Subcutaneous adipose tissue (tissue), 4 donors: ENCODE results near the gene REEP3. TPM values are rescaled to one million over a fixed set of nuclear protein-coding genes. Genes with fewer than 3 reads are reported as not detected.

ENCODE experiments used
- total RNA-seq, 4 donors: library from RNA; depleted of rRNA; stranded (reverse); fragments of >200 nt; gene quantifications; one replicate each; pipeline ENCODE4 v1.1.0, GENCODE V29; 2016
- TF ChIP-seq, protein P1 (sequence below): fragments of 450-650 bp; IDR thresholded peaks from one replicate; pipeline ENCODE4 v1.5.1; 2016; ENCODE audit warnings: low read depth, mild to moderate bottlenecking, control low read depth, antibody characterized with exemption, moderate library complexity

Gene REEP3
- total RNA-seq, 4 donors from 2014 or later, result 55.9 to 116 (median 61.4) TPM

DNA sequence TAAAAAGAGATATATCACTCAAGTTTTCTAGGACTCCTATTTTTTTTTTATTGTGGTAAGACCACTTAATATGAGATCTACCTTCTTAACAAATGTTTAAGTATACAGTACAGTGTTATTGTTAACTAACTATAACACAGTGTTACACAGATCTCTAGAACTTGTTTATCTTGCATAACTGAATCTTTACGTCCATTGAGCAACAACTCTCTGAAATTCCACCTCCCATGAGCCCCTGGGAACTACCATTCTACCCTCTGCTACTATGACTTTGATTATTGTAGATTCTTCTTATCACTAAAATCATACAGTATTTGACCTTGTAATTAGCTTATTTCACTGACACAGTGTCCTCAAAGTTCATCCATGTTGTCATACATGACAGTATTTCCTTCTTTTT lies 22.5 kb upstream of the REEP3 start:
- TF ChIP-seq, protein P1, sequence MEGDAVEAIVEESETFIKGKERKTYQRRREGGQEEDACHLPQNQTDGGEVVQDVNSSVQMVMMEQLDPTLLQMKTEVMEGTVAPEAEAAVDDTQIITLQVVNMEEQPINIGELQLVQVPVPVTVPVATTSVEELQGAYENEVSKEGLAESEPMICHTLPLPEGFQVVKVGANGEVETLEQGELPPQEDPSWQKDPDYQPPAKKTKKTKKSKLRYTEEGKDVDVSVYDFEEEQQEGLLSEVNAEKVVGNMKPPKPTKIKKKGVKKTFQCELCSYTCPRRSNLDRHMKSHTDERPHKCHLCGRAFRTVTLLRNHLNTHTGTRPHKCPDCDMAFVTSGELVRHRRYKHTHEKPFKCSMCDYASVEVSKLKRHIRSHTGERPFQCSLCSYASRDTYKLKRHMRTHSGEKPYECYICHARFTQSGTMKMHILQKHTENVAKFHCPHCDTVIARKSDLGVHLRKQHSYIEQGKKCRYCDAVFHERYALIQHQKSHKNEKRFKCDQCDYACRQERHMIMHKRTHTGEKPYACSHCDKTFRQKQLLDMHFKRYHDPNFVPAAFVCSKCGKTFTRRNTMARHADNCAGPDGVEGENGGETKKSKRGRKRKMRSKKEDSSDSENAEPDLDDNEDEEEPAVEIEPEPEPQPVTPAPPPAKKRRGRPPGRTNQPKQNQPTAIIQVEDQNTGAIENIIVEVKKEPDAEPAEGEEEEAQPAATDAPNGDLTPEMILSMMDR, result no peak

DNA sequence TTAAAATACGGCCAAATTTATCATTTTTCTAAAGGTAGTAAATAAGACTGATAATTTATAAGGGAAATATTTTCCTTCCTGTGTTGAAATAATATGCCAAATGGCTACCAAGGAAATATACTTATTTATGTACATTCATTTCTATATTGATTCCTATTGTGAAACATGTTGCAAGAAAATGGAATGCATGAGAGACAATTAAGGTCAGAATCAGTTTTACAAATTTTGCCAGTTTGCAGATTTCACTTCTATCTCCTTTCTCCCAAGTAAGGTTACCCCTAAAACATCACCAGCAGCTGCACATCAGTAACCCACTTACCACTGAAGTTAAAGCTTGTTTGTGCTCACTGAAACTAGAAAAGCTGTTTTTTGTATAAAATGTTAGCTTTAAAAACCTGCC lies 19.2 kb upstream of the REEP3 start:
- TF ChIP-seq, protein P1, result no peak

DNA sequence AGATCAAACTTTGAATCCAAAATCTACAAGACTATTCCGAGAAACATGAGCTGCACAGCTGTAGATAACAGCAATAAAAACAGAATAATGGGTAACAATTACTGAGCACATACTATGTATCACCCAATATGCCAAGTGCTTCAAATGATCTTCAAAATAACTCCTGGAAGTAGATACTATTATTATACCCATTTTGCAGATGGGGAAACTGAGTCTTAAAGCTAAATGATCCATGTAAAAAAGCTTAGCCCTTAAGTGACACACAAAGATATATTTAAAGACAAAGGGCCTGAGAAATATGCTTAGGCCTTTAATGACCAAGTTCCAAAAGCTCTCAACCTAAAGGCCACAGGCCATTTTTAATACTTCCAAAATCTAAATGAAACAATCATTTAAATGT lies 18.4 kb upstream of the REEP3 start:
- TF ChIP-seq, protein P1, result no peak

DNA sequence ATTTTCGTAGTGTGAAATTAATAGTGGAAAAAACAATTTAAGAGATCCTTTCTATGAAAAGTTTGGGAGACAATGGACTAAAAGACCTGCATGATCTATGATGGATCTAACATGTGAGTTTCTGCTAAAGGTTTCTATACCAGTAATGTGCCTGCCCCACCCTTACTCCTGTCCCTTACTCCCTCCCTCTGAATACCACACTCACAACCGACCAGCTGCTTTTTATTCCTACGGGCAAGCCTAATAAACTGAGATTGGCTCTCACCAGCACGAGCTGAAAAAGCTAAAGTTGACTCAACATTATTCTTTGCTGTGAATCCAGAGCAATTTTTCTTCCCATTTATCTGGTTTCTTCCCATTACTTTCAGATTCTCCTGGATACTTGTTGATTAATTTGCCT lies 17.8 kb upstream of the REEP3 start:
- TF ChIP-seq, protein P1, result no peak

DNA sequence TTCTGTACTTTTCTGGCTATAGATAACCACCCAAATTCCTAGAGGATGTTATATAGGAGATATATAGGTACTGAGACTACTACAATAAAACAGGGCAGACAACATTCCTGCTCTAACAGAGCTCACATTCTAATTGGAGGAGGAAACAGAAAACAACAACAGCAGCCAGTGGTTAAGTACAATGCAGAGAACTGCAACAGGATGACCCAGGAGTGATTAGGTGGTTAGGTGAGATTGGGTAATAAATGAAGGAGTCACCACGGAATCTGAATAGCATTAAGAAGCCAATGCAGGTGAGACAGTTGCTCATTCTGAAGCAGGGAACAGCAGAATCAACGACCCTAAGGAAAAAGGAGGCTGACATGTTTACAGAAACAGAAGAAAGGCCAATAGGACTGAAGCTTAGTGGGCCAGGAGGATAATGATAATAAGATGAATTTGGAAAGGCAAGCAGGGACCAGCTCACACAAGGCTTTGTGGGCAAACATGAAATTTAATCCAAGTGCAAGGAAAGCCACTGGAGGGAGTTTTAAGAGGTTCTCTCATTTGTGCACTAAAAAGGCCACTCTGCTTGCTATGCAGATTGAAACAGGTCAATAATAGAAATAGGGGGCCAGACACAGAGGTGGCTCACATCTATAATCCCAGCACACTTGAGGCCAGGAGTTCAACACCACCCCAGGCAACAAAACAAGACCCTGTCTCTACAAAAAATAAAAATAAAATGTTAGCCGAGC lies 16.9 kb upstream of the REEP3 start:
- TF ChIP-seq, protein P1, result no peak

DNA sequence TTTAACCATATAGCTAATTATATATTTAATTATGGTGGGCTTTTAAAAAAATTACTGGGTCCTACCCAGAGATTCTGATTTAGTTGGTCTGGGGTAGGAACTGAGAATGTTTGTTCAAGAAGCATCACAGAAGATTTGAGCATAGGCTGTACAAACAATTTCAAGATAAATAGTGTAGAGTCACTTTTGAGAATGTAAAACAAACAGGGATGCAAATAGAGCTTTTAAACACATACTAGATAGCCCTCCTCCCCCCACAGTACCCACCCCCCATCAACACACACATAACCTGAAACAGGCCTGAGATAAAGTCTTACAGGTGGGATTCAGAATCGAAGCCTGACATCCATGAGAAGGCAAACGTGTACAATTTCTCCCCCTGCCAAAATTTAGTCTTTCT lies 15.6 kb upstream of the REEP3 start:
- TF ChIP-seq, protein P1, result no peak

DNA sequence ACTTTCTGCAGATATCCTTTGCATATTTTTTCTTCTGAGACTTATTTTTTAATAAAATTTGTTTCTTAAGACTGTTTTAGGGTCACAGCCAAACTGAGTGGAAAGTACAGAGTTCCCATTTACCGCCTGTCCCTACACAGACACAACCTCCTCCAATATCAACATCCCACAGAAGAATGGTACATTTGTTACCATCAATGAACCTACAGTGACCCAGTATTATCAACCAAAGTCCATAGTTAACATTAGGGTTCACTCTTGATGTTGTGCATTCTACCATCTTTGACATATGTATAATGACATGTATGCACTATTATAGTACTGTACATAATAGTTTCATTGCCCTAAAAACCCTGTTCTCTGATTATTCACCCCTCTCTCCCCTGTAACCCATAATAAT lies 14.6 kb upstream of the REEP3 start:
- TF ChIP-seq, protein P1, result no peak
